Fibroblast of pulmonary artery (primary cell): Measurements from ENCODE around the gene CPZ.

Source experiments
- DNase-seq: peaks from one replicate; pipeline ENCODE4 v3.0.0-alpha.2; 2010; ENCODE audit warnings: low read depth
- H3K4me3 ChIP-seq: replicated peaks from 2 replicates; pipeline ENCODE4 v1.5.1; 2011; ENCODE audit warnings: low read depth, mild to moderate bottlenecking, control low read depth, low read length, moderate library complexity
- CTCF ChIP-seq: IDR thresholded peaks from 2 replicates; pipeline ENCODE4 v1.5.1; 2011; ENCODE audit warnings: mild to moderate bottlenecking, control low read depth, low read length, inconsistent platforms; ENCODE audit errors: missing control alignments

The CPZ gene

GRCh38 chr4:8552024-8552423 lies 40.5 kb upstream of the CPZ start:
- DNase-seq = no peak
- no peak overlapping the region for H3K4me3 ChIP-seq
- no peak for TF ChIP-seq CTCF

GRCh38 chr4:8552581-8553205 lies 39.9 kb upstream of the CPZ start:
- TF ChIP-seq CTCF = no peak
- H3K4me3 ChIP-seq = no peak overlapping the region
- no peak for DNase-seq

GRCh38 chr4:8553216-8553615 lies 39.3 kb upstream of the CPZ start:
- no peak overlapping the region for H3K4me3 ChIP-seq
- DNase-seq = no peak
- no peak for TF ChIP-seq CTCF

GRCh38 chr4:8553991-8554405 lies 38.6 kb upstream of the CPZ start:
- DNase-seq = no peak
- no peak for TF ChIP-seq CTCF

GRCh38 chr4:8554555-8555100 lies 37.9 kb upstream of the CPZ start:
- H3K4me3 ChIP-seq = no peak overlapping the region
- no peak for DNase-seq
- TF ChIP-seq CTCF = no peak

More at GRCh38 chr4:8553991-8554405, 38.6 kb upstream of the CPZ start:
- H3K4me3 ChIP-seq = no peak overlapping the region

- H3K4me3 ChIP-seq = no peak overlapping the region
- TF ChIP-seq CTCF = no peak
- no peak for DNase-seq
Measured at GRCh38 chr4:8555716-8556115, 36.8 kb upstream of the CPZ start.
